HG03097 (cell line): Measurements from ENCODE around the gene MEOX1.

Experiments used
- ATAC-seq: cut with Tn5 transposase; IDR thresholded peaks from one replicate; pipeline ENCODE4 v1.9.1; 2021; ENCODE audit not compliant: unreplicated experiment, low FRiP score

MEOX1 gene

GRCh38 chr17:43660816-43661493, 767 bp downstream of the MEOX1 start:
- ATAC-seq: no peak

DNA sequence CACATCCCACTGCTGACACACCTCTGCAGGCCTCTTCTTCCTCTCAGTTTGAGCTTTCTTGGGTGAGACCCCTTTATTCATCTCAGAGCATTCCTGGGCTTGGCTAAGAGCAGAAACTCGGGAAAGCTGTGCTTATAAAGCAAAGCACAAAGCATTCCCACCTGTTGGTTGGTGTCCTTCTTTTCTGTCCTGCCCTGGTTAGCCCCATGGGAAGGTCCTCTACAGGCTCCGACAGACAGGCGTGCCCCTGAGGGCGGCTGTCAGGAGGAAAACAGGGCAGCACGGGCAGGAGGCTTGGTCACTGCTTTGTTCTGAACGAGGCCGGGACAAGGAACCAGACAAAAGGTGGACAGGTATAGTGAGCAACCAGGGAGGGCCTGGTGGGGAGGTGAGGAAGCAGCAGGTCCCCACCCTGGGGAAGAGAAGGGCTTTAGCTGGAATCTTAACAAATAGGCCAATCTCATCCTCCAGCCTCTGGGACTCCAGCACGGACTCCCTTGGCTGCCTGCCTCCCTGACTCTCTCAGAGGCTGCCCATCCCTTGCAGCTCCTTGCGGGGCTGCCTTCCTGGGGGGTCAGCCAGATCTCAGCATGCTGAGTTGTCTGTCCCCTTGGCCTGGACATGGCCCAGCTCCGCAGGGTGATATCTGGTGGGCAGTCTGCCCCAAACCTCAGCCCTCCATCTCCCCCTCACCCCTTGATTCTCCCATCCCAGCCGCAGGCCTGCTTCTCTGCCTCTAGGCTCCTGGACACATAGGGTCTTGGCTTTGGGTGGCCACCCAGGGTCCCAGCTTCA, 1.7 kb downstream of the MEOX1 start:
- ATAC-seq: no peak

- no peak for ATAC-seq
Observed at GRCh38 chr17:43658900-43659299, 2.8 kb downstream of the MEOX1 start.

DNA sequence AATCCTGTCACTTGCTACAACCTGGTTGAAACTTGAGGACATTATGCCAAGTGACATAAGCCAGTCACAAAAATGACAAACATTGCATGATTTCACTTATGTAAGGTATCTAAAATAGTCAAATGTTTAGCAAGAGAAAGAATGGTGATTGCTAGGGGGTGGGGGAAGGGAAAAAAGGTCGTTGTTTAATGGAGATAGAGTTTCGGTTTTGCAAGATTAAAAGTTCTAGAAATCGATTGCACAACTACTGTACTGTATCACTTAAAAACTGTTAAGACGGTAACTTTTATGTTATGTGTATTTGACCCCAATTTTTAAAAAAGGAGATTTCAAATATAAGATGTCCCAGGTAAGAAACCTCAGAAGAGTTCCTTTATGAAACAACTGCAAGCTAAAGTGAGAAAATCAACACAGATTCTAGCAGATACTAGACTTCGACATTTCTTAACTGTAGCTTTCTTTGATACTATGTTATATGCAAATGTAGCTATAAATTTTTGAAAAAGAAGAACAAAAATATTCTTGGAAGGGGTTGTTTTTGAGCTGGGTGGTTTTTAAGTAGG, 5.9 kb downstream of the MEOX1 start:
- no peak for ATAC-seq

- ATAC-seq: no peak
Observed at GRCh38 chr17:43652124-43652480, 9.6 kb downstream of the MEOX1 start.

DNA sequence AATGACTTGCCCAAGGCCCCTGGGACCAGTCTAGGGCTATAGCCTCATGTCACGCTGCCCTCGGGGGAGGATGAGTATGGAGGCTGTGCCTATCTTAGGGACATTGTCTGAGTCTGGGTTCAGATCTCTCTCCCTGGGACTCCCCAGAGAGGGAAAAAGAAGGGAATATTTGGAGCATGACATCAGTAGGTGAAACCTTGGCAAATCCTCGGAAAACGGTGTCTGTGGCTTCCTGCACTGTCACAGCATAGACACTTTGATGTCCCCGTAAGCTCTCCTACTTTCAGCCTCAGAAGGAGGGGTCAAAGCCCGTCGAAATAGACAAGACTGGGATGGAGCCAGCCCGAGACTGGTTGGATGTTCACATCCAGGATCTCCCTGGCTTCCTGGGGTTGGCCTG, 11.3 kb downstream of the MEOX1 start:
- no peak for ATAC-seq

- ATAC-seq: no peak
Observed at GRCh38 chr17:43648916-43649315, 12.8 kb downstream of the MEOX1 start.

DNA sequence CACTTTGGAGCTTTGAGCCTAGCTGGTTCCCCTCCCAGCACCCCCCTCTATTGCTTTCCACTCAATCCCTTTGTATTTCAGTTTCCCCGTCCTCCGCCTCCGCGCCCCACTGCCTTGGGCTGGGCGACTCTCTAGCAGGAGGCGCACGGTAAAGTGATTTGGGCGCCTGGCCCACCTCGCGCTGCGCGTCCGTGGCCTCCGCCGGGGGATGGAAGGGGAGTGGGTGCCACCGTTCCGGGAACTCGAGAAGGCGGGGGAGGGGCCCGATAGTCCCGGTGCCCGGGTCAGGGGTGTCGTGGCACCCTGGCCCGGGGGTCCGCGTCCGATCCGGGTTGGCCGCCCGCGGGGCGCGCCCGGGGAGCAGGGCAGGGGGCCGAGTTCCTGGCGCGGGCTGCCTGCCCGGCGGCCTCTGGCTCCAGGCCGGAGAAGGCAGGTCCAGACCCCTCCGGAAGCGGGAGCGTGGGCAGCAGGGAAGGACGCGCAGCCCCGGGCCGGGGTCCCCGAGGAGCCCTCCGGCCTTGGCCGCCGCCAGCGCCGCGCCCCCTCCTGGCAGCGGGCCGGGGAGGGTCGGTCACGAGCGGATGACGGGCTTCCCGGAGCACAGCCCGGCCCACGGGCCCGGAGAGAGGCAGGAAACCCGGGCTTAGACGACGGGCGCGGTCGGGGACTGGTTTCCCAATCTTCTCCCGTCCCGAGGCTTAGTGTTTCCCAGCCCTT, 15.8 kb downstream of the MEOX1 start:
- no peak for ATAC-seq

- no peak for ATAC-seq
Observed at GRCh38 chr17:43645450-43645764, 16.3 kb downstream of the MEOX1 start.

- no peak for ATAC-seq
Observed at GRCh38 chr17:43644081-43644480, 17.6 kb downstream of the MEOX1 start.

GRCh38 chr17:43641416-43641815, 20.3 kb downstream of the MEOX1 start:
- no peak for ATAC-seq

DNA sequence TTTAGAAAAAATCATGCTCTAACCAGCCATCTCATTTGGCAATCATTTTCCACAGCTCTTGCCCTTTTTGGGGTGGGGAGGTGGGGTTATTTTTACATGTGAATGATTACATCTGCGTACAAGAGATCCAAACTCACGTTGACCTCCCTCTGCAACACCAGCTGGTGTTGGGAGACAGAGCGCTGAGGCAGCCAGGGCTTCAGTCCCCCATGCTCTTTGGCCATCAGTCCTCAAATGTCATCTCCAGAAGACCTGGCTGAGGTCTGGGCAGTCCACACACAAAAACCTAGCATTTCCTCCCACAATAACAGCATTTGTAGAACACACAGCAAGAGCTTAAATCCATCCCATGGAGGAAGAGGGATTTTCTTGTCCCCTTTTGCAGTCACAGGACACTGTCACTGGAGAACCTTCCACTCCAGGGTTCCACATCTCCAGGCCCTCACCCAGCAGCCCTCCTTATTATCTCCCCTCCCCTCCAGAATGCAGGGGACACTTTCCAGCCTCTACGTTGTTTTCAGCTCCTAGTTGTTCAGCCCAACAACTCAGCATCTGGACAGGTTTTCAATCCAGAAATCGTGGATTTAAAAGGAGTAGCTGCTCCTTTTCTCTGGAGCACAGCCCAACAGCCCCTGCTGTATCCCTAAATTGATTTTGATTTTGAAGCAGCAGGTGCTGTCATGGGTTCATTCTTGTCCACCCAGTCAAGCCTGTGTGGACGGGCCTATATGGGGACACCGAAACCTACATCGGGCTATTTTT, 21.1 kb downstream of the MEOX1 start:
- no peak for ATAC-seq

- no peak for ATAC-seq
Observed at GRCh38 chr17:43637563-43638323, 24.0 kb downstream of the MEOX1 start.

- no peak for ATAC-seq
Observed at GRCh38 chr17:43636426-43636825, 25.3 kb downstream of the MEOX1 start.

GRCh38 chr17:43634591-43635125, 27.1 kb downstream of the MEOX1 start:
- ATAC-seq: no peak

DNA sequence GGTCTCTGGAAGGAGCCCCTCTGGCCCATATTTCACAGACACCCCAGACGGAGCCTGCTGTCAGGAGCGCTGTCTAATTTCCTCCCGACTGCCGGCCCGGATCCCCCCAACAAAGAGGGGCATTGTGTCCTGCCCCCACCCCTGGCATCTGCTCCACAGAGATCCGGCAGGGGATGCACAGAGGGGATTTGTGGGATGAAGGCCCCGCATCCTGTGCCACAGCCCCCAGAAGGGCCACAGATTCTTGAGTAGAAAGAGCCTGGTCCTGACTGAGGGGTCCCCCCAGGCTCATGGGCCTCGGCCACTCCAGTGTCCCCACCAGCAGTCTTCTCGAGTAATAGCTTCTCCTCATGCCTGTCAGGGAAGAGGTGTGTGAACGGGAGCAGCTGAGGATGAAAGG, 29.5 kb downstream of the MEOX1 start:
- ATAC-seq: no peak

DNA sequence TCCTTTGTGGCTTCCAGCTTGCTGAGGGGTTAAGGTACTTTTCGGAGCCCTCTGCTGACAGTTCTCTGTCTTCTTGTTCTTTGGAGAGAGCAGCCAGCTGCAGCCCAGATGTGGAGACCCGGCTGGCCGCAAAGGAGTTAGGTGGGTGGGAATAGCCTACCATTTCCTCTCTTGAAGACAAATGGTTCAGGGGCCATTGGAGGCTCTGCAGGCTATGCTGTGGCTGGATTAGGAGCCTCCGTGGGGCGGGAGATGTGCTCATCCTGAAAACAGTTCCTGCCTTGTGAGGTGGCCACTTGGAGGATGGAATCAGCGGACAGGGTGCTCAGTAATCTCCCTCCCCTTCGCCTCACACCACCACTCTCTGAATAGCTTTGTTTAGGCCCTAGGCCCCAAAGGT, 30.3 kb downstream of the MEOX1 start:
- no peak for ATAC-seq

DNA sequence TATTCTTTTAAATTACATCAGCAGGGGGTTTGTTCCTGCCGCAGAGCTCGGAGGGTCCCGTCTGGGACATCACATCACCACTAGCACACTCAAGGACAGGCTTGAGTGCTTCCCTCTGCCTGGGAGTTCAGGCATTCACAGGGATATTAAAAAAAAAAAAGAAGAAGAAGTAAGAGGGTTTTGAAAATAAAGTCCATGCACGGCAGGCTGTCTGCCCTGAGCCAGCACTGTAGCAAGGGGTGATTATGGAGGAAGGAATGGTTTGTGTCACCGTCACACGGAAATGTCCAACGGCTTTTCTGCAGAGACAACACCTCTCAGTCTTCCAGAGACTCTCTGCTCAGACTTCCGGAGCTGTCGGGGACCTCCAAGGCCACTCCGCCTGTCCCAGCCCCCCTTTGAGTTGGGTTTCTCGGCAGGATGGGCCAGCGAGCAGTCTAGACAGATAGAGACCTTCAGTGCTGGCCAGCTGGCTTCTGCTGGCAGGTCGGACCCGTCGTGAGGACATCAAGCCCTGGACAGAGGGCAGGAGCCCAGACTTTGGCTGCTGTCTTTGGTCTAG, 33.6 kb downstream of the MEOX1 start:
- ATAC-seq: no peak

GRCh38 chr17:43627653-43628052, 34.1 kb downstream of the MEOX1 start:
- ATAC-seq: no peak

DNA sequence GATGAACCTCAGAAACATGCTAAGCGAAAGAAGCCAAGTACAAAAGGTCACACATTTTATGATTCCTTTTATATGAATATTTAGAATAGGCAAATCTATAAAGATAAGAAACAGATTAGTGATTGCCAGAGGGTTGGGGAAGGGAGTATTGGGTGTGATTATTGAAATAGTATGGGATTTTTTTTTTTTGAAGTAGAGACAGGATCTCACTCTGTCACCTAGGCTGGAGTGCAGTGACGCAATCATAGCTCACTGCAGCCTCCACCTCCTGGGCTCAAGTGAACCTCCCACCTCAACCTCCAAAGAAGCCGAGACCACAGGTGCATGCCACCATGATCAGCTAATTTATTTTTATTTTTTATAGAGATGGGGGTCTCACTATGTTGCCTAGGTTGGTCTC, 35.7 kb downstream of the MEOX1 start:
- ATAC-seq: no peak
